ENCODE results near the gene MINDY4.

Gene MINDY4

GRCh38 chr7:30782690-30783089 is 11.5 kb downstream of the MINDY4 start:
- Histone ChIP-seq H3K9me3 (ENCODE audit: control insufficient read depth, low read length) (no peaks in the 10 kb centered on the region), H3K36me3 (ENCODE audit: control insufficient read depth, insufficient read depth, low read length) (no peaks in the 10 kb centered on the region), H3K4me3 (ENCODE audit: low read length) (no peak overlapping the region), H3K9ac (ENCODE audit: low read length) (no peak overlapping the region), H3K4me1 (ENCODE audit: control insufficient read depth, insufficient read depth, low read length) (no peaks in the 10 kb centered on the region), H3K27me3 (ENCODE audit: control insufficient read depth, insufficient read depth, low read length) (no peaks in the 10 kb centered on the region)

DNA sequence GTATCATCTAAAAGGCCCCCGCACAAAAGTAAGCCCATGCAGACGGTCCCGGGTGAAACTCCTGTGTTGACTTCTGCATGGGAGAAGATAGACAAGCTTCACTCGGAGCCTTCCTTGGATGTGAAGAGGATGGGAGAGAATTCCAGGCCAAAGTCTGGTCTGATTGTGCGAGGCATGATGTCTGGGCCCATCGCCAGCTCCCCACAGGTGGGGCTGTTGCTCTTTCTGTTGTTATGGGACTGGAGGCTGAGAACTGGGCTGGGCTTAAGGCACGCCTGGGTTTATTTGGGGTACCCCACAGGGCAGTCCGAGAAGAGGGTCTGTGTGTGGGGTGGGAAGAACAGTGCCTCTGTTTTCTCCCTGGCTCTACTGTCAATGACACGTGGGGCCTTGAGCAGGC is 14.6 kb downstream of the MINDY4 start:
- no peaks in the 10 kb centered on the region for H3K9me3 ChIP-seq (ENCODE audit: control insufficient read depth, low read length)
- H3K4me1 ChIP-seq (ENCODE audit: control insufficient read depth, insufficient read depth, low read length), result no peaks in the 10 kb centered on the region
- no peaks in the 10 kb centered on the region for H3K36me3 ChIP-seq (ENCODE audit: control insufficient read depth, insufficient read depth, low read length)
- no peak overlapping the region for H3K4me3 ChIP-seq (ENCODE audit: low read length)
- H3K9ac ChIP-seq (ENCODE audit: low read length), result no peak overlapping the region
- H3K27me3 ChIP-seq (ENCODE audit: control insufficient read depth, insufficient read depth, low read length), result no peaks in the 10 kb centered on the region

- no peaks in the 10 kb centered on the region for H3K36me3 ChIP-seq (ENCODE audit: control insufficient read depth, insufficient read depth, low read length)
- H3K4me3 ChIP-seq (ENCODE audit: low read length), result no peak overlapping the region
- no peak overlapping the region for H3K9ac ChIP-seq (ENCODE audit: low read length)
- H3K27me3 ChIP-seq (ENCODE audit: control insufficient read depth, insufficient read depth, low read length), result no peaks in the 10 kb centered on the region
- H3K9me3 ChIP-seq (ENCODE audit: control insufficient read depth, low read length), result no peaks in the 10 kb centered on the region
- no peaks in the 10 kb centered on the region for H3K4me1 ChIP-seq (ENCODE audit: control insufficient read depth, insufficient read depth, low read length)
These were observed 16.3 kb downstream of the MINDY4 start for GRCh38 chr7:30787486-30787885.

- Histone ChIP-seq H3K27me3 (ENCODE audit: control insufficient read depth, insufficient read depth, low read length) (no peaks in the 10 kb centered on the region), H3K9me3 (ENCODE audit: control insufficient read depth, low read length) (no peaks in the 10 kb centered on the region), H3K4me1 (ENCODE audit: control insufficient read depth, insufficient read depth, low read length) (no peaks in the 10 kb centered on the region), H3K9ac (ENCODE audit: low read length) (no peak overlapping the region), H3K36me3 (ENCODE audit: control insufficient read depth, insufficient read depth, low read length) (no peaks in the 10 kb centered on the region), H3K4me3 (ENCODE audit: low read length) (no peak overlapping the region)
These were observed 17.6 kb downstream of the MINDY4 start for GRCh38 chr7:30788640-30789333.

DNA sequence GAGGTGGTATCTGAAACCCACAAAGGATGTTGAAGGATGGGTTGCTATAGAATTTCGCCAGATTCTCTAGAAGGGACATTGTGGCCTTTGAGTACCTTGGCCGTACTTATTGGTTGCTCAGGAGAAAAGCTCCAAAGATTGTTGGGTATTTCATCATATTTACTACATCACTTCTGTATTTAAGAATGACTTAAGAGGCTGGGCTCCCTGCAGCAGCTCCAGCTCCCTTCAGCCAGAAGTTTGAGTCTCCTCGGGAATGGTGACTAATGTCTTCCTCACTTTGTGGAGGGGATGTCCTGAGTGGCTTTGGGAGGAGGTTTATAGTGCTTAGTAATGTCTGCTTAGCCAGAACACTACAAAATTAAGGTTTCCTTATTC is 18.1 kb downstream of the MINDY4 start:
- Histone ChIP-seq H3K4me3 (ENCODE audit: low read length) (no peak overlapping the region), H3K36me3 (ENCODE audit: control insufficient read depth, insufficient read depth, low read length) (no peaks in the 10 kb centered on the region), H3K4me1 (ENCODE audit: control insufficient read depth, insufficient read depth, low read length) (no peaks in the 10 kb centered on the region), H3K9me3 (ENCODE audit: control insufficient read depth, low read length) (no peaks in the 10 kb centered on the region), H3K9ac (ENCODE audit: low read length) (no peak overlapping the region), H3K27me3 (ENCODE audit: control insufficient read depth, insufficient read depth, low read length) (no peaks in the 10 kb centered on the region)

- H3K9ac ChIP-seq (ENCODE audit: low read length), result no peak overlapping the region
- H3K36me3 ChIP-seq (ENCODE audit: control insufficient read depth, insufficient read depth, low read length), result no peaks in the 10 kb centered on the region
- H3K4me1 ChIP-seq (ENCODE audit: control insufficient read depth, insufficient read depth, low read length), result no peaks in the 10 kb centered on the region
- no peaks in the 10 kb centered on the region for H3K27me3 ChIP-seq (ENCODE audit: control insufficient read depth, insufficient read depth, low read length)
- H3K4me3 ChIP-seq (ENCODE audit: low read length), result no peak overlapping the region
- no peaks in the 10 kb centered on the region for H3K9me3 ChIP-seq (ENCODE audit: control insufficient read depth, low read length)
These were observed 19.1 kb downstream of the MINDY4 start for GRCh38 chr7:30790356-30790755.

DNA sequence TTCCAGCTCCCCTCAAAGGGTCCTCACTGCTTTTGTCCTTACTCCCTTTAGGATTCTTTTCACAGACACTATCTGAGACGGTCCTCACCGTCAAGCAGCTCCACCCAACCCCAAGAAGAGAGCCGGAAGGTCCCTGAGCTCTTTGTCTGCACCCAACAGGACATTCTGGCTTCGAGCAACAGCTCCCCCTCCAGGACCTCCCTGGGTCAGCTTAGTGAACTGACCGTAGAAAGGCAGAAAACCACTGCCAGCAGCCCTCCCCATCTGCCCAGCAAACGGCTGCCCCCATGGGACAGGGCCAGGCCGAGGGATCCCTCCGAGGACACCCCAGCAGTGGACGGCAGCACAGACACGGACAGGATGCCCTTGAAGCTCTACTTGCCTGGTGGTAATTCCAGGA is 19.9 kb downstream of the MINDY4 start:
- Histone ChIP-seq H3K27me3 (ENCODE audit: control insufficient read depth, insufficient read depth, low read length) (no peaks in the 10 kb centered on the region), H3K4me3 (ENCODE audit: low read length) (no peak overlapping the region), H3K9me3 (ENCODE audit: control insufficient read depth, low read length) (no peaks in the 10 kb centered on the region), H3K9ac (ENCODE audit: low read length) (no peak overlapping the region), H3K4me1 (ENCODE audit: control insufficient read depth, insufficient read depth, low read length) (no peaks in the 10 kb centered on the region), H3K36me3 (ENCODE audit: control insufficient read depth, insufficient read depth, low read length) (no peaks in the 10 kb centered on the region)

DNA sequence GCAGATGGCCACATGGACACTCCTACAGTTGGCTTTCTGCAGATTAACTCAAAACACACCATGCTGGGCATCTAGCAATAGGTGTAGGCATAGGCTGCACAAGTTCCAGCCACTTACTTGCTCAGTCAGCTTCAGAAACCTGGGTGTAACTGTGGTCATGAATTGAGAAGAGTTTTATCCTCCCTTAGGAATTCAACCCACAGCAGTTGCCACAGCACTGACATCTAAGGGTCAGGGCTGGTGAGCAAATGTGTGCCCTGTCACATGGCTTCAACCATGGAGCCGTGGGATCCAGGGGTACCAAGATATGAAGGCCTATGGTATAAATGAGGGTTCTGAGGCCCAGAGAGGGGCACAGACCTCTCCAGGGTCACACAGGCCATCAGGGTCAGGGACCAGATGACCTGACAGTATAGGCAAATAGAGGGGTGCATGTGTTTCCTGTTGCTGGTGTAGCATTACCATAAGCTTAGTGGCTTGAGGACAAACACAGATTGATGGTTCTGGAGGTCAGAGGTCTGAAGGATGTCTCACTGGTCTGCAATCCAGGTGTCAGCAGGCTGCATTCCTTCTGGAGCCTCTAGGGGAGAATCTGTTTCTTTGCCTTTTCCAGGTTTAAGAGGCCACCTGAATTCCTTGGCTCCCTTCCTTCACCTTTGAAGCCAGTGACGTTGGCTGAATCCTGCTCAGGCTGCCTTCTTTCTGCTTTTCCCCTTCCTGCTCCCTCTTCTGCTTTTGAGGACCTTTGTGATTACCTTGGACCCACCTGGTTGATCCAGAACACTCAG is 24.1 kb downstream of the MINDY4 start:
- Histone ChIP-seq H3K4me1 (ENCODE audit: control insufficient read depth, insufficient read depth, low read length) (peaks cover 12% of the 10 kb centered on the region), H3K4me3 (ENCODE audit: low read length) (no peak overlapping the region), H3K27me3 (ENCODE audit: control insufficient read depth, insufficient read depth, low read length) (no peaks in the 10 kb centered on the region), H3K9me3 (ENCODE audit: control insufficient read depth, low read length) (no peaks in the 10 kb centered on the region), H3K9ac (ENCODE audit: low read length) (no peak overlapping the region), H3K36me3 (ENCODE audit: control insufficient read depth, insufficient read depth, low read length) (no peaks in the 10 kb centered on the region)

- H3K4me1 ChIP-seq (ENCODE audit: control insufficient read depth, insufficient read depth, low read length), result peaks cover 12% of the 10 kb centered on the region
- H3K9ac ChIP-seq (ENCODE audit: low read length), result no peak overlapping the region
- H3K27me3 ChIP-seq (ENCODE audit: control insufficient read depth, insufficient read depth, low read length), result no peaks in the 10 kb centered on the region
These were observed 25.1 kb downstream of the MINDY4 start for GRCh38 chr7:30796105-30796869.

GRCh38 chr7:30797176-30798040 is 26.2 kb downstream of the MINDY4 start:
- Histone ChIP-seq H3K9me3 (ENCODE audit: control insufficient read depth, low read length) (no peaks in the 10 kb centered on the region), H3K36me3 (ENCODE audit: control insufficient read depth, insufficient read depth, low read length) (no peaks in the 10 kb centered on the region), H3K4me3 (ENCODE audit: low read length) (no peak overlapping the region), H3K27me3 (ENCODE audit: control insufficient read depth, insufficient read depth, low read length) (no peaks in the 10 kb centered on the region), H3K9ac (ENCODE audit: low read length) (no peak overlapping the region), H3K4me1 (ENCODE audit: control insufficient read depth, insufficient read depth, low read length) (peaks cover 12% of the 10 kb centered on the region)

More at GRCh38 chr7:30796105-30796869, 25.1 kb downstream of the MINDY4 start:
- Histone ChIP-seq H3K9me3 (ENCODE audit: control insufficient read depth, low read length) (no peaks in the 10 kb centered on the region), H3K36me3 (ENCODE audit: control insufficient read depth, insufficient read depth, low read length) (no peaks in the 10 kb centered on the region), H3K4me3 (ENCODE audit: low read length) (no peak overlapping the region)

DNA sequence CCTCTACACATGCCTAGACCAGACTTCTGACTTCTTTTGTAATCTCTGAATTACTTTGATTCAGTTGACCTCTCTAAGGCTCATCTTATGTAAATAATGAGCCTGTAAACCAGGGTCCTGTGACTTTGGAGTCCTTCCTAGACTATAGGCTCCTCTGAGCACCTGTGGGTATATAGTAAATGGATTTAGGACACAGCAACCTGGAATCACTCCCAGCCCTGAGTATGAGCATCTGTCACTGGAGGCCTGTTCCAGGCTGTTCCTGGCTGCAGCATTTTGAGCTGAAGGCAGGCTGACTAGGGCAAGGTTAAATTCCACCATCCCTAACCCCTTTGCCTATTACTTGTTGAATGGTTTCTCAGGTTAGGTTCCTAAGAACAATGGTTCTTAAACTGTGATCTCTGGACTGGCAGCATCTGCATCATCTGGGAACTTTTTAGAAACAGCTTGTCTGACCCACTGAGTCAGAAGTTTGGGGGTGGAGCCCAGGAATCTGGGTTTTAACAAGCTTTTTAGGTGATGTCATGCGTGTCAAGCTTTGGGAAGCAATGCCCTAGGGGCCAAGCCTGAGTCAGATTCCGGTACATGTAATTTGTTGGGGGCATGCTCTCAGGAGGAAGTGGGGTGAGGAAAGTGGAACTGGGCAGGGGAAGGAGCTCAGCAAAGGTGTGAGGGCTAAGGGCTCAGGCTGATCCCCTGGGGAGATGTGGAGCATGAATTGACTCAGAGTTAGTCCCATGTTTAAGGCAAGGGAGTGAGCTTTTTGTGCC is 28.2 kb downstream of the MINDY4 start:
- Histone ChIP-seq H3K36me3 (ENCODE audit: control insufficient read depth, insufficient read depth, low read length) (no peaks in the 10 kb centered on the region), H3K9me3 (ENCODE audit: control insufficient read depth, low read length) (no peaks in the 10 kb centered on the region), H3K27me3 (ENCODE audit: control insufficient read depth, insufficient read depth, low read length) (no peaks in the 10 kb centered on the region), H3K4me3 (ENCODE audit: low read length) (no peak overlapping the region), H3K9ac (ENCODE audit: low read length) (no peak overlapping the region), H3K4me1 (ENCODE audit: control insufficient read depth, insufficient read depth, low read length) (peaks cover 12% of the 10 kb centered on the region)
